H1 (cell line): ENCODE measurements around the gene LPP. TPM values are rescaled to one million over a fixed set of nuclear protein-coding genes. Genes with fewer than 3 reads are reported as not detected.

Source experiments
- CTCF ChIA-PET: fragments of 300-600 bp; sonication (Branson Sonifier 250); formaldehyde crosslinking; loops from one replicate; lab custom pipeline; 2021; ENCODE audit not compliant: partially characterized antibody; lab: Charles Lee
- POLR2A ChIA-PET: fragments of 300-600 bp; sonication (Branson Sonifier 250); formaldehyde crosslinking; loops from one replicate; lab custom pipeline; 2021; ENCODE audit warnings: inconsistent platforms; ENCODE audit not compliant: partially characterized antibody; lab: Charles Lee
- DNase-seq, 2 experiments: peaks; one replicate each; pipeline versions ENCODE4 v3.0.0 to v3.0.0-alpha.2; 2010 to 2022; ENCODE audit warnings: low spot score in 2 of 2, low read depth in 1 of 2, mixed read lengths in 1 of 2
- FAIRE-seq: peaks from 2 replicates; lab custom pipeline; 2011; peaks lifted over from hg19 to GRCh38; lab: Jason Lieb, UNC
- H2AFZ ChIP-seq: 2 replicates; pipeline ENCODE4 v1.8.1; 2012; ENCODE audit warnings: low read length, inconsistent platforms
- H2AK5ac ChIP-seq: 2 replicates; pipeline ENCODE4 v1.6.1; 2013; ENCODE audit warnings: low read depth, low read length
- H2BK120ac ChIP-seq: replicated peaks from 2 replicates; pipeline ENCODE3; 2013; ENCODE audit warnings: low read depth, low read length, inconsistent platforms
- H2BK12ac ChIP-seq: 2 replicates; pipeline ENCODE4 v1.6.1; 2013; ENCODE audit warnings: low read depth, low read length
- H2BK15ac ChIP-seq: 2 replicates; pipeline ENCODE4 v1.6.1; 2013; ENCODE audit warnings: low read length
- H2BK20ac ChIP-seq: 2 replicates; pipeline ENCODE4 v1.6.1; 2013; ENCODE audit warnings: low read length
- H2BK5ac ChIP-seq: 2 replicates; pipeline ENCODE4 v1.6.1; 2013; ENCODE audit warnings: low read depth, low read length
- H3K14ac ChIP-seq: 2 replicates; pipeline ENCODE4 v1.6.1; 2013; ENCODE audit warnings: inconsistent platforms; ENCODE audit not compliant: insufficient read length
- H3K18ac ChIP-seq: 2 replicates; pipeline ENCODE4 v1.6.1; 2013; ENCODE audit warnings: low read length; ENCODE audit errors: extremely low read depth
- H3K23ac ChIP-seq: 2 replicates; pipeline ENCODE4 v1.6.1; 2013; ENCODE audit warnings: inconsistent platforms; ENCODE audit not compliant: insufficient read length
- H3K23me2 ChIP-seq: 2 replicates; pipeline ENCODE4 v1.6.1; 2013; ENCODE audit warnings: low read depth, low read length
- H3K27ac ChIP-seq: 2 replicates; pipeline ENCODE4 v1.6.1; 2011; ENCODE audit warnings: low read depth, low read length, inconsistent platforms
- H3K27me3 ChIP-seq, 4 experiments: replicated peaks in 1 of 4; 1 replicate in 1 of 4; 2 replicates in 3 of 4; pipeline versions ENCODE4 v1.6.1 to v1.8.1; 2011 to 2013; ENCODE audit warnings: low read length in 3 of 4, mild to moderate bottlenecking in 3 of 4, inconsistent platforms in 2 of 4, mixed read lengths in 2 of 4, moderate library complexity in 1 of 4; ENCODE audit not compliant: control insufficient read depth in 3 of 4, insufficient read depth in 3 of 4; ENCODE audit errors: extremely low read depth in 1 of 4
- H3K36me3 ChIP-seq, 4 experiments: 2 replicates each; pipeline versions ENCODE4 v1.6.1 to v1.8.1; 2011 to 2013; ENCODE audit warnings: mild to moderate bottlenecking in 4 of 4, low read length in 3 of 4, moderate library complexity in 2 of 4, control low read depth in 1 of 4, inconsistent platforms in 1 of 4; ENCODE audit not compliant: insufficient read depth in 4 of 4, control insufficient read depth in 2 of 4
- H3K4ac ChIP-seq: replicated peaks from 2 replicates; pipeline ENCODE3; 2013; ENCODE audit warnings: low read length, low read depth, mixed read lengths, inconsistent platforms; ENCODE audit not compliant: insufficient read length
- H3K4me1 ChIP-seq, 4 experiments: replicated peaks in 1 of 4; 1 replicate in 1 of 4; 2 replicates in 3 of 4; pipeline versions ENCODE4 v1.6.1 to v1.8.1; 2011 to 2013; ENCODE audit warnings: low read length in 3 of 4, inconsistent platforms in 2 of 4, mixed read lengths in 1 of 4; ENCODE audit not compliant: insufficient read depth in 4 of 4, control insufficient read depth in 3 of 4
- H3K4me2 ChIP-seq, 2 experiments: 2 replicates each; pipeline versions ENCODE4 v1.6.1 to v1.8.1; 2011 to 2013; ENCODE audit warnings: low read depth in 2 of 2, low read length in 2 of 2, control low read depth in 1 of 2, inconsistent platforms in 1 of 2, mild to moderate bottlenecking in 1 of 2; ENCODE audit not compliant: insufficient read depth in 1 of 2
- H3K4me3 ChIP-seq, 4 experiments: fragments of 200-600, 300-600 bp in 1 of 4; sonication (generic), shearing (Covaris generic), sonication (Bioruptor Twin) in 1 of 4; 2 replicates each; pipeline versions ENCODE4 v1.5.1 to v1.8.1; 2011 to 2016; ENCODE audit warnings: low read length in 4 of 4, low read depth in 3 of 4, control low read depth in 2 of 4, inconsistent platforms in 2 of 4, mild to moderate bottlenecking in 2 of 4, mixed read lengths in 1 of 4, moderate library complexity in 1 of 4; ENCODE audit not compliant: insufficient read depth in 2 of 4; ENCODE audit errors: extremely low read depth in 1 of 4
- H3K56ac ChIP-seq: replicated peaks from 2 replicates; pipeline ENCODE3; 2013; ENCODE audit warnings: low read depth, mild to moderate bottlenecking, mixed read lengths, low read length, inconsistent platforms; ENCODE audit not compliant: insufficient read length
- H3K79me1 ChIP-seq: 2 replicates; pipeline ENCODE4 v1.6.1; 2013; ENCODE audit warnings: low read depth, low read length, control low read depth
- H3K79me2 ChIP-seq, 2 experiments: 2 replicates each; pipeline versions ENCODE4 v1.6.1 to v1.8.1; 2012 to 2013; ENCODE audit warnings: low read length in 2 of 2, mild to moderate bottlenecking in 2 of 2, inconsistent platforms in 1 of 2; ENCODE audit not compliant: insufficient read depth in 2 of 2, control insufficient read depth in 1 of 2
- H3K9ac ChIP-seq, 4 experiments: replicated peaks in 1 of 4; 1 replicate in 1 of 4; 2 replicates in 3 of 4; pipeline versions ENCODE4 v1.6.1 to v1.8.1; 2011 to 2013; ENCODE audit warnings: low read depth in 3 of 4, low read length in 3 of 4, control low read depth in 2 of 4, mild to moderate bottlenecking in 2 of 4, moderate library complexity in 2 of 4, inconsistent platforms in 1 of 4; ENCODE audit errors: extremely low read depth in 1 of 4
- H3K9me3 ChIP-seq, 2 experiments: 2 replicates each; pipeline versions ENCODE4 v1.6.1 to v1.8.1; 2012 to 2013; ENCODE audit warnings: mild to moderate bottlenecking in 2 of 2, moderate library complexity in 2 of 2, control low read depth in 1 of 2, inconsistent platforms in 1 of 2, low read depth in 1 of 2, low read length in 1 of 2, mixed read lengths in 1 of 2; ENCODE audit not compliant: insufficient read depth in 2 of 2
- H4K20me1 ChIP-seq, 2 experiments: replicated peaks in 1 of 2; 2 replicates each; pipeline versions ENCODE3 to v1.8.1; 2011 to 2013; ENCODE audit warnings: inconsistent platforms in 2 of 2, low read length in 2 of 2, mild to moderate bottlenecking in 1 of 2; ENCODE audit not compliant: insufficient read depth in 2 of 2, control insufficient read depth in 1 of 2
- H4K5ac ChIP-seq: 2 replicates; pipeline ENCODE4 v1.6.1; 2013; ENCODE audit warnings: low read length, low read depth, mixed read lengths, inconsistent platforms; ENCODE audit not compliant: insufficient read length
- H4K8ac ChIP-seq: 2 replicates; pipeline ENCODE4 v1.8.0; 2013; ENCODE audit warnings: mild to moderate bottlenecking, moderate library complexity, low read length, inconsistent platforms; ENCODE audit not compliant: insufficient read depth; ENCODE audit errors: extremely low read depth
- H4K91ac ChIP-seq: replicated peaks from 2 replicates; pipeline ENCODE3; 2013; ENCODE audit warnings: low read length, mixed read lengths, inconsistent platforms; ENCODE audit not compliant: insufficient read length
- KDM1A ChIP-seq: fragments of 200-600, 300-600 bp; sonication (generic); IDR thresholded peaks from 2 replicates; pipeline ENCODE4 v1.7.1; 2016; ENCODE audit warnings: mild to moderate bottlenecking, low read length, borderline replicate concordance
- TAF7 ChIP-seq: optimal IDR thresholded peaks from 2 replicates; pipeline ENCODE3; 2011; ENCODE audit warnings: low read depth, mild to moderate bottlenecking, inconsistent platforms, low read length, moderate library complexity, borderline replicate concordance
- WGBS, 2 experiments: shearing (Covaris generic) in 1 of 2; methylation state at CpG; one replicate each; pipeline versions ENCODE4 v1.1.6 to v1.1.7; 2013 to 2015; ENCODE audit warnings: low lambda C conversion rate in 2 of 2, mixed read lengths in 2 of 2, inconsistent platforms in 1 of 2, low coverage in 1 of 2, missing lambda C conversion rate in 1 of 2; ENCODE audit not compliant: insufficient replicate concordance in 2 of 2, insufficient coverage in 1 of 2, insufficient read length in 1 of 2; ENCODE audit errors: extremely low coverage in 1 of 2, missing lambda C conversion rate in 1 of 2; 5-methylcytosine and 5-hydroxymethylcytosine counted together
- polyA plus RNA-seq, 7 experiments: library from polyadenylated mRNA; depleted of rRNA in 3 of 7; stranded (reverse) in 5 of 7; unstranded in 2 of 7; fragments of >200 nt in 5 of 7; fragments of 200-250 nt in 2 of 7; gene quantifications; 1 replicate in 5 of 7; 2 replicates in 1 of 7; 4 replicates in 1 of 7; pipeline versions ENCODE4 v1.2.1 to v1.2.3, GENCODE V29; 2011 to 2013; ENCODE audit warnings: missing spikeins in 2 of 7, mixed read lengths in 2 of 7
- total RNA-seq: library from RNA; stranded (reverse); fragmentation: NEBNext Ultra II Directional; extraction: Animal tissue kit (Norgen Biotek cat#: 25700); gene quantifications from 2 replicates; pipeline ENCODE4 v1.2.1, GENCODE V29; 2021

LPP gene
- total and polyA plus RNA-seq, 2 of the 8 experiments (the other 6 are each of a cell fraction or from before 2014, with no cell fraction given) = 10.0 to 53.3 TPM

DNA sequence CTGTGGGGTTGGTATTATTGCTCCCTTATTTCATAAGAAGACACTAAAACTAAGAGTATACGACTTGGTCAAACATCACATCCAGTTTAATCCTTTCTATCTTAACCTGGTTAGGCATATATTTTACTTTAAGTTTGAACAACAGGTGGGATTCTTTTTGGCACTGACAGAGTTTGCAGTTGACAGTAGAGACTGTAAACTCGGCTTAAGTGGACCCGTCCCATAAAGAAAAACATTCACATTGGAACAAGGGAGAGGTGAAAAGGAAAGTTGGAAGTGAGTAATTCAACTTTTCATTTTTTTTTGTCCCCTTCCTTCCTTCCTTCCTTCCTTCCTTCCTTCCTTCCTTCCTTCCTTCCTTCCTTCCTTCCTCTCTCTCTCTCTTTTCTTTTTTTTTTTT lies 355.4 kb downstream of the LPP start:
- H3K79me2 ChIP-seq = no peaks in the 10 kb centered on the region
- H3K56ac ChIP-seq = no peak overlapping the region
- 91% methylated on average over 3 of the region's 3 CpGs; no CpG with 5 or more reads in 1 of the 2 experiments for WGBS, 2 experiments
- no peak overlapping the region for H2AK5ac ChIP-seq
- H3K9me3 ChIP-seq = no peaks in the 10 kb centered on the region
- H3K27me3 ChIP-seq = no peaks in the 10 kb centered on the region
- H4K20me1 ChIP-seq = no peaks in the 10 kb centered on the region
- H3K14ac ChIP-seq = no peak overlapping the region
- no peak overlapping the region for H4K91ac ChIP-seq
- H4K8ac ChIP-seq = no peak overlapping the region
- TF ChIP-seq KDM1A (no peak), TAF7 (no peak)
- TF ChIP-seq, all 59 proteins: peak for 0
- Histone ChIP-seq H4K5ac (no peak overlapping the region), H2BK20ac (no peak overlapping the region), H2AFZ (no peak overlapping the region), H3K27ac (no peak overlapping the region), H3K4ac (no peak overlapping the region), H2BK15ac (no peak overlapping the region), H2BK5ac (no peak overlapping the region), H3K23me2 (no peaks in the 10 kb centered on the region), H2BK120ac (no peak overlapping the region), H3K4me3 (no peak overlapping the region), H2BK12ac (no peak overlapping the region), H3K18ac (no peak overlapping the region), H3K36me3 (no peaks in the 10 kb centered on the region), H3K79me1 (no peaks in the 10 kb centered on the region), H3K4me1 (peaks cover 0 to 4% (median 0%) of the 10 kb centered on the region in 4 experiments; a peak in 1 of 7 replicates), H3K23ac (no peak overlapping the region), H3K4me2 (no peak overlapping the region), H3K9ac (no peak overlapping the region)
- no peak for FAIRE-seq
- POLR2A ChIA-PET = no interaction called here
- no peak for DNase-seq
- CTCF ChIA-PET = no interaction called here
